Measurements from ENCODE around the gene DRC1. TPM values are rescaled to one million over a fixed set of nuclear protein-coding genes. Genes with fewer than 3 reads are reported as not detected.
A peak's percentile ranks its signal among the peaks of the same experiment; 100 is the strongest.

The DRC1 gene
- total and polyA plus RNA-seq, 2 of the 13 experiments (the other 11 are each of a cell fraction or from before 2014, with no cell fraction given): 0.07 TPM; not detected in 1

GRCh38 chr2:26412091-26412673 is 10.5 kb downstream of the DRC1 start:
- ChIA-PET POLR2A (no interaction called here), CTCF (ENCODE audit: low intra/inter-chr PET ratio, low total read pairs) (no interaction called here)
- Histone ChIP-seq H3K9me3 (ENCODE audit: low read length) (no peaks in the 10 kb centered on the region), H4K20me1 (ENCODE audit: insufficient read depth, low read length) (no peaks in the 10 kb centered on the region), H3K4me2 (ENCODE audit: low read depth, low read length) (peak overlapping the region; percentile 65), H3K4me3 (replicated peaks in 1 of 3; ENCODE audit: insufficient read depth in 1 of 3, low read depth in 2 of 3, low read length in 3 of 3) (peak overlapping the region; percentile 36 to 49 (median 39); a peak in 5 of 6 replicates), H3K4me1 (ENCODE audit: insufficient read depth, low read length) (peaks cover 21% of the 10 kb centered on the region), H3K36me3 (replicated peaks in 1 of 2; ENCODE audit: control insufficient read depth in 1 of 2, insufficient read depth in 2 of 2, low read length in 2 of 2) (no peaks in the 10 kb centered on the region), H3K27me3 (ENCODE audit: control insufficient read depth in 1 of 2, insufficient read depth in 2 of 2, low read length in 2 of 2) (no peaks in the 10 kb centered on the region), H3K27ac (ENCODE audit: extremely low read length, insufficient read depth, low read length) (no peak overlapping the region), H3K9ac (ENCODE audit: insufficient read depth, low read depth, low read length) (peak overlapping the region; percentile 45; the same call in 1 of the 2 replicates), H2AFZ (ENCODE audit: low read length) (peak overlapping the region; percentile 79), H3K79me2 (ENCODE audit: insufficient read depth, low read length) (no peaks in the 10 kb centered on the region)
- BruUV-seq (replicated peaks): no TSS peak
- in situ Hi-C loops (cut with HindIII; ENCODE audit: extremely low pct_ligation_motif_present, low pct_unique_long_range_greater_than_20kb): no loop called here
- ATAC-seq: peak; percentile 45
- intact Hi-C loops (cut with micrococcal nuclease; ENCODE audit: unreplicated experiment): no loop called here
- DNase-seq (ENCODE audit: low spot score): peak; percentile 45
- WGBS (ENCODE audit: low lambda C conversion rate): 32% methylated on average over 10 of the region's 10 CpGs
- FAIRE-seq: peak; percentile 44
- TF ChIP-seq JUND (CRISPR knock-in tag; IDR thresholded peaks at IDR 0.05) (no peak), ZGPAT (CRISPR knock-in tag; IDR thresholded peaks at IDR 0.05) (0 out of 2 replicates have a peak, but pooled peaks have one; percentile 24), NFE2L2 (IDR thresholded peaks at IDR 0.05; ENCODE audit: low read length) (peak; percentile 72), ZHX1 (CRISPR knock-in tag; IDR thresholded peaks at IDR 0.05; ENCODE audit: low read depth) (no peak), ZBTB4 (CRISPR knock-in tag; IDR thresholded peaks at IDR 0.05; ENCODE audit: borderline replicate concordance) (no peak), ZNF547 (CRISPR knock-in tag; IDR thresholded peaks at IDR 0.05) (no peak), MAFF (IDR thresholded peaks at IDR 0.05; ENCODE audit: low read depth, low read length) (peak; percentile 35; the same call in 1 of the 2 replicates), ZNF34 (CRISPR knock-in tag; IDR thresholded peaks at IDR 0.05; ENCODE audit: borderline replicate concordance) (no peak), MAFK (conservative IDR thresholded peaks at IDR 0.05 in 1 of 2, IDR thresholded peaks at IDR 0.05 in 1 of 2; ENCODE audit: low read length in 2 of 2) (peak in 1 of 2 experiments; percentile 41; a peak in 1 of 4 replicates), RCOR2 (CRISPR knock-in tag; IDR thresholded peaks at IDR 0.05) (0 out of 2 replicates have a peak, but pooled peaks have one; percentile 23), MZF1 (CRISPR knock-in tag; IDR thresholded peaks at IDR 0.05; ENCODE audit: borderline replicate concordance) (no peak), ATF7 (IDR thresholded peaks at IDR 0.05) (0 out of 2 replicates have a peak, but pooled peaks have one; percentile 39), ATF7 (CRISPR knock-in tag; IDR thresholded peaks at IDR 0.05) (no peak), ZBTB21 (CRISPR knock-in tag; IDR thresholded peaks at IDR 0.05) (0 out of 2 replicates have a peak, but pooled peaks have one; percentile 29), KMT2B (CRISPR knock-in tag; IDR thresholded peaks at IDR 0.05) (peak; percentile 47; the same call in 1 of the 2 replicates)
